ENCODE results near the gene MXRA7. TPM values are rescaled to one million over a fixed set of nuclear protein-coding genes. Genes with fewer than 3 reads are reported as not detected.
A peak's percentile ranks its signal among the peaks of the same experiment; 100 is the strongest.
"Not testable (repeated sequence)": the region's sequence is repeated elsewhere in the genome, so short reads cannot be mapped to it uniquely, and the experiment has no call there.

The MXRA7 gene
- total RNA-seq, 1 donor from 2014 or later, result 411 TPM

DNA sequence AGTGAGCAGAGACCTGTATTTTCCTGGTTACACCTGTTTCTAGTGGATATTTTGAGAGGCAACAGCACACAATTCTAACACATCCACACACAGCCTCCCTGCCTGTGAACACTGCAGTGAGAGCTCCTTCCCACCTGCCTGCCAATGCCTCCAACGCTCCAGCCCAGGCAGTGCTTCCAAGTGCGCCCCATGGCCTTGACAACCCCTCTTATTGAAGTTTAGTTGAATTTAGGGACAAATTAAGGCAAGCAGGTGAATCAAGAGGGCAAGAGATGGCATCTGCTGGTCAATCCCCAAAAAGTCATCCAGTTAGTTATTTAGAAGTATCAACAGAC, 4.7 kb upstream of the MXRA7 start:
- peaks cover 71% of the 10 kb centered on the region for H3K4me1 ChIP-seq

DNA sequence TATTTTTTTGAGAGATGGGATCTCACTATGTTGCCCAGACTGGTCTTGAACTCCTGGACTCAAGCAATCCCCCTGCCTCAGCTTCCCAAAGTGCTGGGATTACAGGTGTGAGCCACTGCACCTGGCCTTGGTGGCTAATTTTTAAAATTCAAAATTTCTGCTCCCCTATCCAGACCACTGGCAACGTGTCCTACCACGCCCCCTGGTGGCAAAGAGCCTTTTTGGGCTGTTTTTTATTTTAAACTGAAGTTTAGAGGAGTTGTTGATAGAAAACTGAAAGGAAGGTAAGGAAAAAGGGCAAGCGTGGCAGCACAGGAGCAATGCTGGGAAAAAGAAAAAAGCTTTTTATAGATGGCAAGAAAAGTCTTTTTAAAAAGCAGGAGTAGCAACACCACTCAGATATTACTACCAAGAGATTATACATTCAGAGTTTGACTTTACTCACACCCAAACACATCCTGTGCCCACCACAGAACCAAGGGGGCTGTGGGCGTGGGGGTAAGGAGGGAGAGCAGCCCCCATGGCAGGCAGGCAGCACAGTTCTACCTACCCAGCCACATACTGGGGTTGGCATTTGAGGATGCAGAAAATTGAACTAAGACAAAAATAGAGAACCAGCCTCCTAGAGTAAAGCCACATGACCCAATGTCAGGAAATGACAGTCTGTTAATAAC, 4.2 kb upstream of the MXRA7 start:
- TF ChIP-seq, protein P1, sequence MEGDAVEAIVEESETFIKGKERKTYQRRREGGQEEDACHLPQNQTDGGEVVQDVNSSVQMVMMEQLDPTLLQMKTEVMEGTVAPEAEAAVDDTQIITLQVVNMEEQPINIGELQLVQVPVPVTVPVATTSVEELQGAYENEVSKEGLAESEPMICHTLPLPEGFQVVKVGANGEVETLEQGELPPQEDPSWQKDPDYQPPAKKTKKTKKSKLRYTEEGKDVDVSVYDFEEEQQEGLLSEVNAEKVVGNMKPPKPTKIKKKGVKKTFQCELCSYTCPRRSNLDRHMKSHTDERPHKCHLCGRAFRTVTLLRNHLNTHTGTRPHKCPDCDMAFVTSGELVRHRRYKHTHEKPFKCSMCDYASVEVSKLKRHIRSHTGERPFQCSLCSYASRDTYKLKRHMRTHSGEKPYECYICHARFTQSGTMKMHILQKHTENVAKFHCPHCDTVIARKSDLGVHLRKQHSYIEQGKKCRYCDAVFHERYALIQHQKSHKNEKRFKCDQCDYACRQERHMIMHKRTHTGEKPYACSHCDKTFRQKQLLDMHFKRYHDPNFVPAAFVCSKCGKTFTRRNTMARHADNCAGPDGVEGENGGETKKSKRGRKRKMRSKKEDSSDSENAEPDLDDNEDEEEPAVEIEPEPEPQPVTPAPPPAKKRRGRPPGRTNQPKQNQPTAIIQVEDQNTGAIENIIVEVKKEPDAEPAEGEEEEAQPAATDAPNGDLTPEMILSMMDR (IDR thresholded peaks at IDR 0.05; ENCODE audit: borderline replicate concordance), result peak; percentile 86
- DNase-seq, result peak; percentile 72
- H3K4me1 ChIP-seq, result peaks cover 70% of the 10 kb centered on the region
- H3K9me3 ChIP-seq (replicated peaks), result no peaks in the 10 kb centered on the region
- peak overlapping the region; percentile 79 for H3K27ac ChIP-seq (replicated peaks)
- H3K36me3 ChIP-seq, result peaks cover 62% of the 10 kb centered on the region
- peak overlapping the region; percentile 5 for H3K4me3 ChIP-seq
- intact Hi-C loops (cut with micrococcal nuclease), result no loop called here
- no peaks in the 10 kb centered on the region for H3K27me3 ChIP-seq (ENCODE audit: low read depth)

More for the DNA sequence above, 4.7 kb upstream of the MXRA7 start:
- TF ChIP-seq, protein P1 (IDR thresholded peaks at IDR 0.05; ENCODE audit: borderline replicate concordance), result no peak
- Histone ChIP-seq H3K27ac (replicated peaks) (peak overlapping the region; percentile 79), H3K27me3 (ENCODE audit: low read depth) (no peaks in the 10 kb centered on the region), H3K9me3 (replicated peaks) (no peaks in the 10 kb centered on the region), H3K4me3 (peak overlapping the region; percentile 5), H3K36me3 (peaks cover 67% of the 10 kb centered on the region)
- DNase-seq, result no peak
- intact Hi-C loops (cut with micrococcal nuclease), result no loop called here

DNA sequence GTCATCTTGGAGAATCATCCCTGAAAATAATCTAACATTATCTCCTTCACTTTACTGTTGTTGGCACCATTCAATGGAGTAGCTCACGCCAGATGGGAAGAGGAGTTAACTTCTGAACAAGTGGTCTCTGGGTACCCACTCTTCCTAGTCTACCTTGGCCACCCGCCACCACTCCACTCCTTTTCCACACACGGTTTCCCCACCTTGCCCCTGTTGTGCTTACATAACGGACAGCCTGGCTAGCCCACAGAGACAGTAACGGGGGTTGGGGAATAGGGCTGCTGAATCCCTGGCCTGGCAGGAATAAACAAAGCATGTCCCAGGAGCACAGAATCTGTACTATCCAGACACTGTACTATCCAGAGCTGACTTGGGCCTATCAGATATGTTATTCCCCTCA, 3.6 kb upstream of the MXRA7 start:
- TF ChIP-seq, protein P1 (IDR thresholded peaks at IDR 0.05; ENCODE audit: borderline replicate concordance), result no peak
- peaks cover 56% of the 10 kb centered on the region for H3K36me3 ChIP-seq
- DNase-seq, result no peak
- no peaks in the 10 kb centered on the region for H3K27me3 ChIP-seq (ENCODE audit: low read depth)
- H3K9me3 ChIP-seq (replicated peaks), result no peaks in the 10 kb centered on the region
- no peak overlapping the region for H3K4me3 ChIP-seq
- H3K4me1 ChIP-seq, result peaks cover 74% of the 10 kb centered on the region
- intact Hi-C loops (cut with micrococcal nuclease), result no loop called here
- H3K27ac ChIP-seq (replicated peaks), result peak overlapping the region; percentile 79

DNA sequence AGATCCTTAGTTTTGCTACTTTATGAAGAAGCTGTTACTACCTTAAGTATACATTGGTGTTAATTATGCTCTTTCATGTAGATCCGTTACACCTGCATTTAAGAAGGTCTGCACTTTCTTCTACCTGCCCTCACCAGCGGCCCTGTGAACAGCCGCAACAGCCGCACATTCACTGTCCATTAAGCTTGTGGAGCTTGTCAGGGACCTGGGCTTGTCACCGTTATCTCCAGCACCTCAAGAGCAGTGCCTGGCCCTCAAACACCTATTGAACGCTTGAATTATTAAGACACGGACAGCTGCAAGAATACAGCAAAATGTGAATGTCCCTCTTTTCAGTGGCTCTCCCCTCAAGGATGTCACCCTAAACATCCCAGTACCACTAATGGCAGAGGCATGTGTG, 3.0 kb upstream of the MXRA7 start:
- DNase-seq, result no peak
- intact Hi-C loops (cut with micrococcal nuclease), result no loop called here
- no peak overlapping the region for H3K4me3 ChIP-seq
- H3K27ac ChIP-seq (replicated peaks), result no peak overlapping the region
- no peaks in the 10 kb centered on the region for H3K27me3 ChIP-seq (ENCODE audit: low read depth)
- peaks cover 50% of the 10 kb centered on the region for H3K36me3 ChIP-seq
- TF ChIP-seq, protein P1 (IDR thresholded peaks at IDR 0.05; ENCODE audit: borderline replicate concordance), result no peak
- H3K9me3 ChIP-seq (replicated peaks), result no peaks in the 10 kb centered on the region
- peaks cover 79% of the 10 kb centered on the region for H3K4me1 ChIP-seq

DNA sequence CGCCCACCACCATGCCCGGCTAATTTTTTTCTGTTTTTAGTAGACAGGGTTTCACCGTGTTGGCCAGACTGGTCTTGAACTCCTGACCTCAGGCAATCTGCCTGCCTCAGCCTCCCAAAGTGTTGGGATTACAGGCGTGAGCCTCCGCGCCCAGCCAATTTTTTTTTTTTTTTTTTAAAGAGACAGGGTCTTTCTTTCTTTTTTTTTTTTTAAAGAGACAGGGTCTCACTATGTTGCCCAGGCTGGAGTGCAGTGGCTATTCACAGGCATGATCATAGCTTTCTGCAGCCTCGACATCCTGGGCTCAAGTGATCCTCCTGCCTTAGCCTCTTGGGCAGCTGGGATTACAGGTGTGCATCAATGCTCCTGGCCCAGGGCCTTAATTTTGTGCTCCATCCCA, 1.6 kb upstream of the MXRA7 start:
- H3K9me3 ChIP-seq (replicated peaks); intact Hi-C loops (cut with micrococcal nuclease); H3K4me3 ChIP-seq; H3K27me3 ChIP-seq (ENCODE audit: low read depth); DNase-seq: not testable (repeated sequence)
- peaks cover 35% of the 10 kb centered on the region for H3K36me3 ChIP-seq
- H3K27ac ChIP-seq (replicated peaks), result peak overlapping the region; percentile 95
- H3K4me1 ChIP-seq, result peaks cover 88% of the 10 kb centered on the region

DNA sequence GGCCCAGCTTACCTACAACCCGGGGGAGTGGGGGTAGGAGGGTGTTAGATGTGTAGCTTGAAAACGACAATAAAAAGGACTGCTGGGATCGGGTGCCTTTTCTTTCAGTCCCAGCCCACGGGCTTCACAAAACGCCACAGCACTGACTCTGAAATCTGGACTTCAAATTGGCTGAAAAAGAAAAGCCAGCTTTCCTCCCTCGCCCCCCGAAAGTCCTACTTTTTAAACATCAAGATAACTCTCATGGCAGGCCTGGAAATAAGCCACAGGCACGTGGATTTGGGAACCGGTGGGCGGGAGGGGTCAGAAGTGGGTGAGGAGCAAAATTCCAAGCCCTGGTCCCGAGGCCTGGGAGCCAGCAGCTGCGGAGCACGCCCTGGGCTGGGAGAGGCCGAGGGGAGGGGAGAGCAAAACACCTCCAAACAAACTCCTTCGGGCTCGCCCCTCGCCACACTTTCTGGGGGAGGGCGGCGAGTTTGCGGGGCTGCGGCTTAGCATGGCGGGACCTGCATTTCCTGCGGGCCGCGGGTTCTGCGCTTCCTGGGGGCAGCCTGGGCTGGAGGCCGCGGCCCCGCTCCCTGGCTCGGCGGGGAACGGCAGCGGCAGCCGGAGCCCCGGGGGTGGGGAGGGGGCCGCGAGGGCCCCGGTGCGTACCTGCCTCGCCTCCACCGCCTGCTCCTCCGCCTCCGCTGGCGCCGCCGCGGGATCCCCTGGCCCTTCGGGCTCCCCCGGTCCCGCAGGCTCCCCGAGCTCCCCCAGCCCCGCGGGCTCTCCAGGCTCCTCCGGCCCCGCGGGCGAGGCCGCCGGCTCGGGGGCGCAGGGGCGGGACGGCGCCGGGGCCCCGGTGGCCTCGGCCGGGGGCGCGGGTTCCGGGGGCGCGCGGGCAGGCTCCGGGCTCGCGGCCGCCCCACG, 558 bp downstream of the MXRA7 start:
- H3K9me3 ChIP-seq (replicated peaks); H3K27me3 ChIP-seq (ENCODE audit: low read depth); DNase-seq; intact Hi-C loops (cut with micrococcal nuclease): not testable (repeated sequence)
- H3K27ac ChIP-seq (replicated peaks), result peak overlapping the region; percentile 97
- H3K4me3 ChIP-seq, result peak overlapping the region; percentile 83
- H3K4me1 ChIP-seq, result peaks cover 86% of the 10 kb centered on the region
- H3K36me3 ChIP-seq, result peaks cover 14% of the 10 kb centered on the region
